HG02870 (cell line): Measurements from ENCODE around the gene LINC00237.
A peak's percentile ranks its signal among the peaks of the same experiment; 100 is the strongest.

ENCODE experiments used
- ATAC-seq: cut with Tn5 transposase; IDR thresholded peaks from one replicate; pipeline ENCODE4 v1.9.1; 2021; ENCODE audit warnings: mild to moderate bottlenecking, moderate library complexity; ENCODE audit not compliant: unreplicated experiment

The LINC00237 gene

GRCh38 chr20:21099751-21100577 lies 6.2 kb downstream of the LINC00237 start:
- ATAC-seq: peak; percentile 50

DNA sequence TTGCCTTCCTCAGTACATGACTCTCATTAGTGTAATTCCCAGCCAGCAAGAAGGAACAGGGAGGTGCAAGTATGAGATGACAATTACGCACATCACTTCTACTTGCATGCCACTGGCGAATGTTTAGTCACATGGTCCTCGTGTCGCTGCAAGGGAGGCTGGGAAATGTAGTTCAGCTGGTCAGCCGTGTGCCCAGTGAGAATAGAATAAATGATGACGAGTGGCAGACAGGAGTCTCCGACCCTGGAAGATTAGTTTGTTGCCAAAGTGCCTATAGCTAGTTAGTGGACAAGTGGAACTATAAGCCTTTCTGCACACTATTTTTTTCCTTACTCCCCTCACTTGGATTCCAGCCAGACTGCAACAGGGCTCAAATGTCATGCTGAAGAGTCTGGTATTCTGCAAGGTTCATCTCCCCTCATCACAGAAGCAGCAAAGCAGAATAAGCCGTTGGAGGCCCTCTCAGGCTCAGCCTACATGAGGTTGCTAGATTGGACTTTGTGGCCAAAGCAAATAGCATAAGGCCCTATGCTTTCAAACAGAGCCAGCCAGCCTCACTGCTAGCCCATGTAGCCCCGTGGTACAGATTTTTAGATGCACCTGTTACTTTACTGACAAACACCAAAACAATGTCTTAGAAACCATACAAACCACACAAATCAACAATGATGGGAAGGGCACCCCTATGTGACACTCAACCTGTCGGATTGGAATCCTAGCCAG lies 9.7 kb downstream of the LINC00237 start:
- ATAC-seq: no peak

GRCh38 chr20:21092806-21093205 lies 13.4 kb downstream of the LINC00237 start:
- ATAC-seq: no peak

GRCh38 chr20:21090721-21091120 lies 15.4 kb downstream of the LINC00237 start:
- ATAC-seq: no peak

DNA sequence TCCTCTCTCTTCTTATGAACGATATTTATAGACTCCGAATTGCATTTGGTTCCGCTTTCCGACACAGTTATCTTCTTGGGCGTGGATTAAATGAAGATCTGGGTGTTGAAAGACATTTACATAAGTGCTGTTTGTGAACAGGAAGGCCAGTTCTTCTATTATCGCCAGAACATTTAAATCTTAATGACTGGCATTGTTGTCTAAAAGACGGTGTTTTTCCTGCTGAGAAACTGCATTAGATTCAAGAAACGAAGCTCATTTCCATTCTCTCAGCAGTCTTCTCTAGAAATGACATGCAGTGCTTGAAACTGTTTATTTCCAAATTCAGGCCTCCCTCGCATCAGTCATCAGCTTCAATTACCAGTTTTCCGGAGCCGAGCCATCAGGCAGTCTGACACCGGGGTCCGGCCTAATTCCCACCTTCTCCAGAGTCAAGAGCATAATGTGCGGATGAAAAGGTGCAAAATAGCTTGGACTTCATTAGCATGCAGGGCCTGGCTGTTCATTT lies 16.0 kb downstream of the LINC00237 start:
- ATAC-seq: no peak

DNA sequence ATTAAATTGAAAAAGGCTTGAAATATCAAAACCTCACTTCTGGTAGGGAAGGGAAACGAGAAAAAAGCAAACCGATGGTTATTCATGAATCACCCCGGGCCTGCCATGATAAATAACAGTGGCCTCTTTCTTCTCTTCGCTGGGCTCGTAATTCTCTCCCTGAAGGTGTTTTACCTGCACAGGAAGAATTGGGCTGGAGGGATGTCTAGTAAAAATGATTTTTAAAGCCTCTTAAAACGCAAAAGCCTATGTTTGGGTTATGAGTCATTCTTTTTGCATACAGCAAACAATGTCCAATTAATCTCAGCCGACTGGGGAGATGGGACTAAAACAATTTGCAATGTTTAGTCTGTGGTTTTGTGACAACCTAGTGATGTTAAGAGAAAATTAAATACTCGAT lies 16.8 kb downstream of the LINC00237 start:
- no peak for ATAC-seq

DNA sequence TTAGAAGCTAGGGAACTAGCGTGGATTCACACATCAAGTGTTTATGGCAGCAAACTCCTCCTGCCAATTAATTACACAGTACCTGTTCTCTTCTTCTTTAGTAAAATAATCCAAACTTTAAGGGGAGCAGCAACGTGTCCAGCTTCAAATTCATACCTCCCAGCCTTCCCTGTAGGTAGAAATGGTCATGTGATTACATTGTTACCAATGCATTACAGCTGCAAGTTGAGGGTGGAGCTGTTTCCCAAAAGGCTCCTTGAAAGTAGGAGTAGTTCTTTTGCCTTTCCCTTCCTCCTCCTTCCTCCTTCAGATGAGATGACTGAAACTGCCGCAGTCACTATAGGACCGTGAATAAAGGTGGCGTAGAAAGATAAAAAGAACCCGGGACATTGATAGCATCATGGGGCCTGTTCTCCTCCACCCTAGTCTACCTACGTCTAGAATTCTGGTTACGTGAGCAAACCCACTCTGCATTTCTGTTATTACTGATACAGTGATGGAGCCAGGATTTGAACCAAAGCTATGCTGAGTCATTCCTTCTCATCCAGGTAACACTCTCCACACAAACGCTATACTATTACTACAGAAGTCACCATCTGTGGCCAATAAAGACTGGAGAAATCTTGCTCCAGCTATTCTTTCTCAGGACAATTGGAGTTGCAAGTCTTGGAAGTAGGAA lies 18.2 kb downstream of the LINC00237 start:
- no peak for ATAC-seq

GRCh38 chr20:21083825-21084325 lies 22.3 kb downstream of the LINC00237 start:
- no peak for ATAC-seq

GRCh38 chr20:21082584-21082983 lies 23.6 kb downstream of the LINC00237 start:
- ATAC-seq: no peak

DNA sequence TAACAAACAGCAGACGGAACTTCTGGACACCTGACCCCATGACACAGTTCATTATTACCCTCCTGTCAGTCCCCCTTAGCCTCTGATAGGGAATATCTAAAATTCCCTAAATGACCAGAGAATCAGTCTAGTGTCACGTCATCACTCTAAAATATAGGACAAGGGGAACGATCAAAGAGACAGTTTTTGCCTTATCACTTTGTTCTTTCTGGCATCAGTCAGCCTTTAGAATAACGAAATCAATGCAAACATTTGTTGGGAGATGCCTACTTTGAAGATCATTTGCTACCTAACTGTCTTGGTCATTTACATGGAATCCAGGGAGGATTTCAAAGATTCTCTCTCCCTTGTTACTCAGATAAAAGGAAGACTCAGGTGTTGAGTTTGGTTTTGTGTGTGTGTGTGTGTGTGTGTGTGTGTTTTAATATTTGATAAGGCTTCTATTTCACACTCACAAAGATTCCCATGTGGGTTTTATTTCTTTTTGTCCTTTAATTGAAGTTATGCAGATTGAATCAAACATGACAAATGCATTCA lies 28.3 kb downstream of the LINC00237 start:
- no peak for ATAC-seq

GRCh38 chr20:21076073-21076472 lies 30.1 kb downstream of the LINC00237 start:
- no peak for ATAC-seq

GRCh38 chr20:21075471-21075870 lies 30.7 kb downstream of the LINC00237 start:
- no peak for ATAC-seq

GRCh38 chr20:21074605-21075336 lies 31.4 kb downstream of the LINC00237 start:
- peak; percentile 99 for ATAC-seq

DNA sequence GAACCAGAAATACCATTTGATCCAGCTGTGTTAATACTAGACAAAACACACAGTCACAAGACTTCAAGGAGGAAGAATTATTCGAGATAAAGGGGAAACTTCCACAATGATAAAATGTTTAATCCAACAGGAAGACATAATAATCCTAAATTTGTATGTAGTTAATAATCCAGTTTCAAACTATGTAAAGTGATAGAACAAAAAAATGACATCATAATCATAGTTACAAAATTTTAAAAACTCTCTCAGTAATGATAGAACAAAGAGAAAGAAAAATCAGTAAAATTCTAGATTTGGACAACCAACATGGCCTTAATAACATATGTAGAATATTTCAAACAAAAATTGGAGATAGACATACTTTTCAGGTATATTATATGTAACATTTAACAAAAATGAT lies 38.9 kb downstream of the LINC00237 start:
- ATAC-seq: no peak

DNA sequence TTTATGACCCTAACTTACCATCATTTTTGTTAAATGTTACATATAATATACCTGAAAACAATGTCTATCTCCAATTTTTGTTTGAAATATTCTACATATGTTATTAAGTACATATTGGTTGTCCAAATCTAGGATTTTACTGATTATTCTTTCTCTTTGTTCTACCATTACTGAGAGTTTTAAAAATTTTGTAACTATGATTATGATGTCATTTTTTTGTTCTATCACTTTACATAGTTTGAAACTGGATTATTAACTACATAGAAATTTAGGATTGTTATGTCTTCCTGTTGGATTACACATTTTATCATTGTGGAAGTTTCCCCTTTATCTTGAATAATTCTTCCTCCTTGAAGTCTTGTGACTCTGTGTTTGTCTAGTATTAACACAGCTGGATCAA lies 41.2 kb downstream of the LINC00237 start:
- ATAC-seq: no peak

DNA sequence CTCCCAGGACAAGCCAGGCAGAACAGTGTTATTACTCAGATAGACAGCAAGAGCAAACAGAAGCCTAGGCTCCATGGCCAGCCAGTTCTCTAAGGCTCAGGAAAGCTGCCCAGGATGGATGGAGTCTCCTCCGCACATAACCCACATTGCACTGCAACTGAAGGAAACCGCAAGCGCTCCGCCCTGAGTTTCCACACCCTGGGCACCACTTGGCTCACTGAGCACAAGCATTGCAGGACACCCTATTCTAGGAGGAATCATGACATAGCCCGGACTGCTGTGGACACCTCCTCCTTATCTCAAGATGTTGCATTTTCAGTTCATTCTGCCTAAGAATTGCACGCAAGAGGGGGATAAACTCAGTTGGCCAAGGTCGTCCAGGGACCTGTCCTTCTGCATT lies 42.9 kb downstream of the LINC00237 start:
- ATAC-seq: no peak

- ATAC-seq: no peak
Measured at GRCh38 chr20:21053002-21053762, 53.0 kb downstream of the LINC00237 start.

GRCh38 chr20:21052686-21053001 lies 53.5 kb downstream of the LINC00237 start:
- no peak for ATAC-seq

GRCh38 chr20:21052241-21052640 lies 53.9 kb downstream of the LINC00237 start:
- ATAC-seq: no peak

- no peak for ATAC-seq
Measured at GRCh38 chr20:21050710-21051109, 55.4 kb downstream of the LINC00237 start.
